ENCODE results near the gene PLCXD1.

Gene PLCXD1

DNA sequence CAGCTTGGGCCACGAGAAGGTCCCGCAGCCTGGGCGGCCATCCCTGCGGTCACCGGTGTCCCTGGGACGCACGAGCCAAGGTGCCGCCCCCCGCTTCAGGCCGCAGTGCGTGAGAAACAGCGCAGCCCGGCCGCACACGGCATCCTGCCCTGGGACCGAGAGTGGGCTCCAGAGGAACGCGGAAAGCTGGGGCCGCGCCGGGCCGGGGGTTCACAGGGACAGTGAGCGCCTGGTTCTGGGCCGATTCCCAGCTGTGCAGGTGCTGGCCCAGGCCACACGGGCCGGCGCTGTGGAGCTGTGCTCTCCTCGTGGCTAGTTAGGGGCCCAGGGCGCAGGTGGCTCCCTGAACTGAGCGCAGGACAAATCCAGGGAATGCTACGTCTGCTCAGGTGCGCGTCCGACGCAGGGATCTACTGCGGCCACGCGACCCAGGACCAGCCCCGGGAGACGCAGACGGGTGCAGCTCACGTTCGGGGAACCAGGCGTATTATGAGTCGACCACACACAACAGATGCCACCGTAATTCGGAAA is 63.3 kb downstream of the PLCXD1 start:
- TF ChIP-seq YY1 (IDR thresholded peaks at IDR 0.05; ENCODE audit: low read depth): no peak
- no peak for TF ChIP-seq EGR1 (IDR thresholded peaks at IDR 0.05)
- TF ChIP-seq NFIC (IDR thresholded peaks at IDR 0.05): no peak
- TF ChIP-seq ZBTB7A (IDR thresholded peaks at IDR 0.05; ENCODE audit: low read depth): no peak
- no peak for TF ChIP-seq RAD21 (IDR thresholded peaks at IDR 0.05; ENCODE audit: low read depth)
- TF ChIP-seq, protein P1, sequence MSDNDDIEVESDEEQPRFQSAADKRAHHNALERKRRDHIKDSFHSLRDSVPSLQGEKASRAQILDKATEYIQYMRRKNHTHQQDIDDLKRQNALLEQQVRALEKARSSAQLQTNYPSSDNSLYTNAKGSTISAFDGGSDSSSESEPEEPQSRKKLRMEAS (IDR thresholded peaks at IDR 0.05): no peak

DNA sequence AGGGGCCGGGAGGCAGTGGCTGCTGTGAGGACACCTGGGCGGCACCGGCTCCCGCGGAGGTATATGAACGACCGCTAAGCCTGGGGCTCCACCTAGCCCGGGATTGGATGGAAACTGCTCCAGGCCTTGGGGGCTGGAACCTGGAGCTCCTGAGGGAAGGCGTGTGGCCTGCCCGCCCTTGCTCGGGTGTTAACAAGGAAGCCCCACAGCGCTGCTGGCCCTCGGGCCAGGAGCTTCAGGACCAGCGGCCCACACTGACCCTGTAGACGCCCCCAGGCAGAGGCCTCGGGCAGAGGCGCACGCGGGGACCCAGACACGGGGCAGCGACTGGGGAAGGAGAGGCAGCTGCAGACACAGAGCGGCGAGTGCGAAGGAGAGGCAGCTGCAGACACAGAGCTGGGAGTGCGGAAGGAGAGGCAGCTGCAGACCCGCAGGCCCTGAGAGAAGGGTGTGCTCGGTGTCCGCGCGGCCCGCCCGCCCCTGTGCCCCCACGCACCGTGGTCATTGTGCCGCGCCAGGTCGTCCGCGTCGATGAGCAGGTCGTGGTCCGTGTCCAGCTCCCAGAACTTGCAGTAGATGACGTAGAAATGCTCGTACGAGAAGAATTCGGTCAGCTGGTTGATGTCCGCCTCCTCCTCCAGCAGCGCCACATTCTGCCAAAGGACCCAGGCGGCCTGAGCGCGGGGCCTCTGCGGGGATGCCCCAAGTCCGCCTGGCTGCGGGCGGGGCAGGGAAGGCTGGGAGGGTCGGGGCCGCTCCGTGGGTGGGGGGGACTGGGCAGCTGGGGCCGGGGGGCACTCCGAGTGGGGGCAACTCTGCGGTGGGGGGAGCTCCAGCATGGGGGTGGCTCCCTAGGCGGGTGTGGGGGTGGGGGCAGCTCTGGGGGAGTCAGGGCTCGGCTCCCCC is 64.1 kb downstream of the PLCXD1 start:
- TF ChIP-seq CREB1 (IDR thresholded peaks at IDR 0.05; ENCODE audit: low read depth) (no peak), TCF12 (IDR thresholded peaks at IDR 0.05; ENCODE audit: low read depth) (no peak), TEAD4 (IDR thresholded peaks at IDR 0.05) (no peak), NFIC (IDR thresholded peaks at IDR 0.05) (no peak), ZBTB7A (IDR thresholded peaks at IDR 0.05; ENCODE audit: low read depth) (no peak), YY1 (IDR thresholded peaks at IDR 0.05; ENCODE audit: low read depth) (no peak), RAD21 (IDR thresholded peaks at IDR 0.05; ENCODE audit: low read depth) (no peak), FOXM1 (IDR thresholded peaks at IDR 0.05; ENCODE audit: borderline replicate concordance, low read depth) (no peak), CEBPB (IDR thresholded peaks at IDR 0.05) (no peak), EGR1 (IDR thresholded peaks at IDR 0.05) (no peak)
- TF ChIP-seq, protein P2, sequence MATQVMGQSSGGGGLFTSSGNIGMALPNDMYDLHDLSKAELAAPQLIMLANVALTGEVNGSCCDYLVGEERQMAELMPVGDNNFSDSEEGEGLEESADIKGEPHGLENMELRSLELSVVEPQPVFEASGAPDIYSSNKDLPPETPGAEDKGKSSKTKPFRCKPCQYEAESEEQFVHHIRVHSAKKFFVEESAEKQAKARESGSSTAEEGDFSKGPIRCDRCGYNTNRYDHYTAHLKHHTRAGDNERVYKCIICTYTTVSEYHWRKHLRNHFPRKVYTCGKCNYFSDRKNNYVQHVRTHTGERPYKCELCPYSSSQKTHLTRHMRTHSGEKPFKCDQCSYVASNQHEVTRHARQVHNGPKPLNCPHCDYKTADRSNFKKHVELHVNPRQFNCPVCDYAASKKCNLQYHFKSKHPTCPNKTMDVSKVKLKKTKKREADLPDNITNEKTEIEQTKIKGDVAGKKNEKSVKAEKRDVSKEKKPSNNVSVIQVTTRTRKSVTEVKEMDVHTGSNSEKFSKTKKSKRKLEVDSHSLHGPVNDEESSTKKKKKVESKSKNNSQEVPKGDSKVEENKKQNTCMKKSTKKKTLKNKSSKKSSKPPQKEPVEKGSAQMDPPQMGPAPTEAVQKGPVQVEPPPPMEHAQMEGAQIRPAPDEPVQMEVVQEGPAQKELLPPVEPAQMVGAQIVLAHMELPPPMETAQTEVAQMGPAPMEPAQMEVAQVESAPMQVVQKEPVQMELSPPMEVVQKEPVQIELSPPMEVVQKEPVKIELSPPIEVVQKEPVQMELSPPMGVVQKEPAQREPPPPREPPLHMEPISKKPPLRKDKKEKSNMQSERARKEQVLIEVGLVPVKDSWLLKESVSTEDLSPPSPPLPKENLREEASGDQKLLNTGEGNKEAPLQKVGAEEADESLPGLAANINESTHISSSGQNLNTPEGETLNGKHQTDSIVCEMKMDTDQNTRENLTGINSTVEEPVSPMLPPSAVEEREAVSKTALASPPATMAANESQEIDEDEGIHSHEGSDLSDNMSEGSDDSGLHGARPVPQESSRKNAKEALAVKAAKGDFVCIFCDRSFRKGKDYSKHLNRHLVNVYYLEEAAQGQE (IDR thresholded peaks at IDR 0.05; ENCODE audit: low read depth): no peak
- TF ChIP-seq, protein P3, sequence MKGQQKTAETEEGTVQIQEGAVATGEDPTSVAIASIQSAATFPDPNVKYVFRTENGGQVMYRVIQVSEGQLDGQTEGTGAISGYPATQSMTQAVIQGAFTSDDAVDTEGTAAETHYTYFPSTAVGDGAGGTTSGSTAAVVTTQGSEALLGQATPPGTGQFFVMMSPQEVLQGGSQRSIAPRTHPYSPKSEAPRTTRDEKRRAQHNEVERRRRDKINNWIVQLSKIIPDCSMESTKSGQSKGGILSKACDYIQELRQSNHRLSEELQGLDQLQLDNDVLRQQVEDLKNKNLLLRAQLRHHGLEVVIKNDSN (IDR thresholded peaks at IDR 0.05): no peak
- TF ChIP-seq, protein P1 (IDR thresholded peaks at IDR 0.05): no peak

DNA sequence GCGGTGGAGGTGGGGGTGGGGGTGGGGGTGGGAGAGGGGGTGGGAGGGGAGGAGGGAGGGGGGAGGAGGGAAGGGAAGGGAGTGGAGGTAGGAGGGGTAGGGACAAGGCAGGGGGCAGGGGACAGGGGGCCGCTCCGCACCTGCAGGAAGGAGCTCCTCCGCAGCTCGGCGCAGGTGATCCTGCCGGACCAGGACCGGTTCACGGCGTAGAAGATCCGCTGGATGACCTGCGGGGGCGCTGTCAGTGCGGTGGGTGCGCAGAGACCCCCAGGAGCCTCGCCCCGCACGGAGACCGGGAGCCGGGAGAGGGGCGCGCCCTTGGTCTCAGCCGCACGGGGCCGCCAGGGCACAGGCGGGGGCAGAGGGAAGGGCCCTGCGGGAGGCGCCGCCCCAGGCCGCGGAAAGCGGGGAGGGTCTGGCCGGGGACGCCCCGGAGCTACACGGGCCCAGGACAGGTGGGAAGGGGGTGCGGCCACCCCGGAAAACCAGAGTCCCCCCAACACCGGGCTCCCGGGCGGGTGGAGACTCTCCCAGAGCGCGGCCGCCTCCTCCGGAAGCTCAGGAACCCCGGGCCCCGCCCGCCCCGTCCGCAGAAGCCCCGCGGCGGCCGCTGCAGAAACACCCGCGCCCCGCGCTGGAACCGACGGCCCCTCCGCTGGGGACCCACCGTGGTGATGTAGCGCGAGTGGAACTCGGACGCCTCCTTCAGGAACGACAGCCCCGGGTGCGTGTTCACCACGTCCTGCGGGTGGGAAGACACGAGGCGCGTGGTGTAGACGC is 65.0 kb downstream of the PLCXD1 start:
- no peak for TF ChIP-seq EP300 (IDR thresholded peaks at IDR 0.05; ENCODE audit: borderline replicate concordance)
- TF ChIP-seq, protein P1 (IDR thresholded peaks at IDR 0.05): no peak
- no peak for TF ChIP-seq NFIC (IDR thresholded peaks at IDR 0.05)
- TF ChIP-seq YY1 (IDR thresholded peaks at IDR 0.05; ENCODE audit: low read depth): no peak
- TF ChIP-seq FOXM1 (IDR thresholded peaks at IDR 0.05; ENCODE audit: borderline replicate concordance, low read depth): no peak
- no peak for TF ChIP-seq ZBTB7A (IDR thresholded peaks at IDR 0.05; ENCODE audit: low read depth)
- no peak for TF ChIP-seq TAF1 (IDR thresholded peaks at IDR 0.05; ENCODE audit: low read depth)
- TF ChIP-seq RAD21 (IDR thresholded peaks at IDR 0.05; ENCODE audit: low read depth): no peak
- TF ChIP-seq CREB1 (IDR thresholded peaks at IDR 0.05; ENCODE audit: low read depth): no peak
- no peak for TF ChIP-seq EGR1 (IDR thresholded peaks at IDR 0.05)
- TF ChIP-seq, protein P3 (IDR thresholded peaks at IDR 0.05): no peak
- TF ChIP-seq TEAD4 (IDR thresholded peaks at IDR 0.05): no peak

DNA sequence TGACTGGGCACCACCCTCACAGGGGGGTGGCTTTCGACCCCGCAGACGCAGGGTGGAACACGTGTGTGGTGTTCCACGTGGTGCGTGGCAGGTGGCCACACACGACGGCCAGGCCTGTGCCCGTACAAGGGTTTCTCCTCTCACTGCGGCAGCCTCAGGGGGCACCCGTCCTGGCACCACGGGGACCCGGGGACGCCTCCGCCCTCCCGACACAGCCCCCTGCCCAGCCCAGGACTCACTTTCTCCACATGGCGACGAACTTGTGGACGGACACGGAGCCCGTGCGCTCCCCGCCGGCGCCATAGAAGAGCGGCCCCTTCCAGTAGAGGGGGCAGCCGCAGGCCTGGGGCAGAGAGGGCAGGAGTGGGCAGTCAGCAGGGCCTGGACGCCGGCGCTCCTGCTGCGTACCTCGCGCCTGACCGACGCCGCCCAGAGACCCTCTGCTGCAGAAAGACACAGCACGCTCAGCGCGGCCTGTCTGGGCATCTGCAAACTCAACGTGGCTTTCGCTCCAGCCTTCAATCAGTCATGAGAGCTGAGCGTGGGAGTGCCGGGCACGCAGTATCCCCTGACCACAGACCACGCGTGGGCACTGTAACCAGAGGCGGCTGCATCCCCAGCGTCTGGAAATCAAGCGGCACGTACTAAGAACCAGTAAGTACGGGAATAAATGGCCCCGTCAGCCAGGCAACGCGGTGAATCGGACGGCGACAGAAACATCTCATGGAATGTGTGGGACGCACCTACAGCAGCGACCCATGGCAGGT is 66.4 kb downstream of the PLCXD1 start:
- TF ChIP-seq ZBTB7A (IDR thresholded peaks at IDR 0.05; ENCODE audit: low read depth): no peak
- TF ChIP-seq EP300 (IDR thresholded peaks at IDR 0.05; ENCODE audit: borderline replicate concordance): no peak
- no peak for TF ChIP-seq EGR1 (IDR thresholded peaks at IDR 0.05)
- no peak for TF ChIP-seq CREB1 (IDR thresholded peaks at IDR 0.05; ENCODE audit: low read depth)

DNA sequence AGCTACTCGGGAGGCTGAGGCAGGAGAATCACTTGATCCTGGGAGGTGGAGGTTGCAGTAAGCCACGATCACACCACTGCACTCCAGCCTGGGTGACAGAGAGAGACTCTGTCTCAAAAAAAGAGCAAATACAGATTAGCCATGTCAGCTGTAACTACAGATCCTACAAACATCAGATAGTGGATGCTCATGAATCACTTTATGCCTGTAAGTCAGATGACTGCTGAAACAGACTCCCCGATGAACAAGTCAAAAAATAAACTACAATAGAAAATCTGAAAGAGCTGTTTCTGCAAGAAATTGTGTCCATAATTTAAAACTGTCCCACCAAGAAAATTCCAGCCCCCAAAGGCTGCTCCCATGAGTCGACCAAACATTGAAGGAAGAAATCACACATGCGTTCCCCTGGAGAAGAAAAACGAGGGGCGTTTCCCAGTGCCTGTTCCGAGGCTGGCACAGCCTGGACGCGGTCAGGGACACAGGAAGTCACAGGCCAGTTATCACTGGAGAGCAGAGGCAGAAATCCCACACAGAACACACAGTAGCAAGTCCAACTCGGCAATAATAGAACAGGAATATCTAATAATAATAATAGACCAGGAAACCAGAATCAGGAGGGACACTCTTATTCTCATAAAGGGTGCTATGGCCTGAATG is 67.4 kb downstream of the PLCXD1 start:
- TF ChIP-seq EP300 (IDR thresholded peaks at IDR 0.05; ENCODE audit: borderline replicate concordance) (no peak), EGR1 (IDR thresholded peaks at IDR 0.05) (no peak), TAF1 (IDR thresholded peaks at IDR 0.05; ENCODE audit: low read depth) (no peak), ZBTB7A (IDR thresholded peaks at IDR 0.05; ENCODE audit: low read depth) (no peak), NFIC (IDR thresholded peaks at IDR 0.05) (no peak), TEAD4 (IDR thresholded peaks at IDR 0.05) (no peak), RAD21 (IDR thresholded peaks at IDR 0.05; ENCODE audit: low read depth) (no peak), YY1 (IDR thresholded peaks at IDR 0.05; ENCODE audit: low read depth) (no peak), CREB1 (IDR thresholded peaks at IDR 0.05; ENCODE audit: low read depth) (no peak), CEBPB (IDR thresholded peaks at IDR 0.05) (no peak), TCF12 (IDR thresholded peaks at IDR 0.05; ENCODE audit: low read depth) (no peak), FOXM1 (IDR thresholded peaks at IDR 0.05; ENCODE audit: borderline replicate concordance, low read depth) (no peak)
- TF ChIP-seq, protein P2 (IDR thresholded peaks at IDR 0.05; ENCODE audit: low read depth): no peak
- TF ChIP-seq, protein P1 (IDR thresholded peaks at IDR 0.05): no peak
- TF ChIP-seq, protein P3 (IDR thresholded peaks at IDR 0.05): no peak
